Measurements from ENCODE around the gene OOSP2.

The OOSP2 gene

DNA sequence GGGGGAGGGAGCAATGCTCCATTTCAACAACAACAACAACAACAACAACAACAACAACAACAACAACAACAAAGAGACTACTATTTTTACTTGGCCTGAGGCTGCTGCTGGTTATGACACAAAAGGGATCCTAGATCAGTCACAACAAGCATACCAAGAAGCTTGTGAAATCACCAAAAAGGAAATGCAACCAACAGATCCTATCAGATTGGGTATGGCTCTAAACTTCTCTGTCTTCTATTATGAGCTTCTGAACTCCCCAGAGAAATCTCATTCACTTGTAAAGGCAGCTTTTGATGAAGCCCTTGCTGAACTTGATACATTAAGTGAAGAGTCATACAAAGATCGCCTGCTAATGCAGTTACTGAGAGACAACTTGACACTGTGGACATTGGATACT, 37.8 kb downstream of the OOSP2 start:
- DNase-seq (ENCODE audit: low read depth in 3 of 3, low spot score in 1 of 3), result no peak

- DNase-seq (ENCODE audit: low read depth in 3 of 3, low spot score in 1 of 3), result no peak
Measured at GRCh38 chr11:60078745-60079144, 38.5 kb downstream of the OOSP2 start.

DNA sequence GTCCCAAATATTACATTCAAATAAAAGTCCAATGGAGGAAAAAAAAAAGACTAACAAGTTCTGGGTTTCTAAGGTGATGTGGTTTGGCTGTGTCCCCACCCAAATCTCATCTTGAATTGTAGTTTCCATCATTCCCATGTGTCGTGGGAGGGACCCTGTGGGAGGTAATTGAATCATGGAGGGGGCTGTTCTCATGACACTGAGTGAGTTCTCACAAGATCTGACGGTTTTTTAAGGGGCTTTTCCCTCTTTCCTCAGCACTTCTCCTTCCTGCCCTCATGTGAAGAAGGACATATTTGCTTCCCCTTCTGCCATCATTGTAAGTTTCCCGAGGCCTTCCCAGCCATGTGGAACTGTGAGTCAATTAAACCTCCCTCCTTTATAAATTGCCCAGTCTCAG, 40.3 kb downstream of the OOSP2 start:
- DNase-seq (ENCODE audit: low read depth in 3 of 3, low spot score in 1 of 3), result no peak

GRCh38 chr11:60084631-60085273, 44.5 kb downstream of the OOSP2 start:
- no peak for DNase-seq (ENCODE audit: low read depth in 3 of 3, low spot score in 1 of 3)

DNA sequence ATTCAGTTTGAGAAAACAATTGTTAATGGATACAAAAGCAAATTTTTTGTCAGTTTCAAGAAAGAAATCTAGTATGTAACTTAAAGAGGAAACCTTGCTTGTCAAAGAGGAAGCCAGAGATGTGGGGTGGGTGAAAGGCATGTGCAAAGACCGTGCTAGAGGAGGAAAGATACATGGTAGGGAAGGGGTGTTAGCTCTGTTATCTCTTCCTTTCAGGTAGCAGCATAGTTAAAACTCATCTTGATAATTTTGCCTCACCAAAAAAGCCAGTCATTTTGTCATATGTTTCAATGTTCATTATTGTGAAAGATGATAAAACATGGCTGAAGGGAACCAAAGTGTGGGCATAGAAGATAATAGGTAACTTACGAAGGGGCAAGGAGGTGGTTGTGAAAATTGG, 45.7 kb downstream of the OOSP2 start:
- no peak for DNase-seq (ENCODE audit: low read depth in 3 of 3, low spot score in 1 of 3)

DNA sequence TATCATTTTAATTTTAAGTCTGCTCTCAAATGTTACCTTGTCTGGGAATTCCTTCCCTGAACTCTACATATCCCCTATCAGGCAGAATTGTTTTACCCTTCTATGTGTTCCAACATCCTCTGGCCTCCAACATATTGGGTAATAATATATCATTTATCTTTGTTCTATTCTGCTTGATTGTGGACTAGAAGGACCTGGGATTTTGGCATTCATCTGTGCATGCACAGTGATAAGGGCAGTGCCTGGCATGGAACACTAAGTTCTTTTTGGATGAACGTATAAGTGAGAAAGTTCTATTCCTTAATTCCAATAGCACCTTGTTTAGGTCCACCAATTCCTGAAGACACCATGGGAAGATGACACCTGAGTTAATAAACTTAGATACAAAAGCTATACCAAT, 47.0 kb downstream of the OOSP2 start:
- DNase-seq (ENCODE audit: low read depth in 3 of 3, low spot score in 1 of 3), result no peak

- DNase-seq (ENCODE audit: low read depth in 3 of 3, low spot score in 1 of 3), result no peak
Measured at GRCh38 chr11:60088364-60088763, 48.2 kb downstream of the OOSP2 start, which contains the start of gene MS4A2. TSS of gene MS4A2 (plus strand) at chr11:60088664. CDS start at chr11:60088766, 102 bp downstream.

GRCh38 chr11:60095477-60096120, 55.4 kb downstream of the OOSP2 start:
- no peak for DNase-seq (ENCODE audit: low read depth in 3 of 3, low spot score in 1 of 3)

DNA sequence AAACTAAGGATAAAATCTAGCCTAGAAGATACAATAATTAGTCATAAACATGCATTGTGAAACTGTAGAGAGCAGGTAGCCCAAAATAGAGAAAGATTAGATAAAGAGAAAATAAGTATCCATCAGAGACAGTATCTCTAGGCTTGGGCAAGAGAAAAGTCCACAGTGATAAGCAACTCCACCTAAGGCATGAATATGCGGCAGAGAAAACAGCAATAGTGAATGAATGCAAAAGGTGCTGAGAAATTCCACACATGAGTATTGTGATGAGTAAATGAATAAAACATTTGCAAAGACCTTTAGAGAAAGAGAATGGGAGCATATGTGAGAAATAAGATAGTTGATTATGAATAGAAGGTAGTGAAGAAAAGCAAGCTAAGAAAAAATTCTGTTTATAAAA, 57.0 kb downstream of the OOSP2 start:
- DNase-seq (ENCODE audit: low read depth in 3 of 3, low spot score in 1 of 3), result no peak
